Astrocyte (in vitro differentiated cells and primary cell): ENCODE results near the gene TTC31.

ENCODE experiments used
- EZH2 ChIP-seq: IDR thresholded peaks from 2 replicates; pipeline ENCODE4 v1.6.1; 2012; ENCODE audit warnings: mild to moderate bottlenecking, low read length, inconsistent platforms; ENCODE audit not compliant: insufficient read depth
- TF ChIP-seq, protein P1 (sequence below): IDR thresholded peaks from 2 replicates; pipeline ENCODE4 v1.5.1; 2011; ENCODE audit warnings: low read depth, mild to moderate bottlenecking, inconsistent platforms, low read length, moderate library complexity; ENCODE audit not compliant: insufficient read depth

DNA sequence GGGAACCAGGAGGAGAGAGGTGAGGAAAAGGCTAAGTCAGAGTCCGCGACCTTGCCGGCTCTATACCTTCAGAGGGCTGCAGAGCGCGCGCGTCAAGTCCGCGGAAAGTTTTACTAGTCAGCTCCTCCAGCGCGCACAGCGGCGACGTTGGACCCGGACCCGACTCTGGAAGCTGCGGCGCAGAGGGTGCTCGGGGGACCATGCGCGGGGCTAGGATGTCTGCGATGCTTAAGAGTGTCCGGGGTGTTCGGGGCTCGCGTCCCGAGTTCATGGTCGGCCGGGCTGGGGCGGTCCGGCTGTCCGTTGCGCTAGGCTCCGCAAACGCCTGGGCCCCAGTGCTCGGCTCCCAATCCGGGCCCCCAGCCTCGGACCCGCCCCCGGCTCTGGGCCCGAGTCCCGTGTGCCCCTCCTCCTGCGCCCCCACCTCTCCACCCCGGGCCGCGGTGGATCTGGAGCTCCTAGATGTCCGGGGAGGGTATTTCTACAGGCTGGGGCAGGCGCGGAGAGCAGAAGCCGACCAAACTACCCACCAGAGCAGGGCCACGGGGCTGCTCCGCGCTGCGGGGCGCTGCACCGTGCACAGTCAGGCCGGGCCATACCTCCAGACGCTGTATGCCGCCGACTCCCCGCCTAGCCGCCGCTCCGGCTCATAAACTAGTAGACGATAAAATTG, 16.5 kb downstream of the TTC31 start, which contains the start of gene LBX2:
- TF ChIP-seq, protein P1, sequence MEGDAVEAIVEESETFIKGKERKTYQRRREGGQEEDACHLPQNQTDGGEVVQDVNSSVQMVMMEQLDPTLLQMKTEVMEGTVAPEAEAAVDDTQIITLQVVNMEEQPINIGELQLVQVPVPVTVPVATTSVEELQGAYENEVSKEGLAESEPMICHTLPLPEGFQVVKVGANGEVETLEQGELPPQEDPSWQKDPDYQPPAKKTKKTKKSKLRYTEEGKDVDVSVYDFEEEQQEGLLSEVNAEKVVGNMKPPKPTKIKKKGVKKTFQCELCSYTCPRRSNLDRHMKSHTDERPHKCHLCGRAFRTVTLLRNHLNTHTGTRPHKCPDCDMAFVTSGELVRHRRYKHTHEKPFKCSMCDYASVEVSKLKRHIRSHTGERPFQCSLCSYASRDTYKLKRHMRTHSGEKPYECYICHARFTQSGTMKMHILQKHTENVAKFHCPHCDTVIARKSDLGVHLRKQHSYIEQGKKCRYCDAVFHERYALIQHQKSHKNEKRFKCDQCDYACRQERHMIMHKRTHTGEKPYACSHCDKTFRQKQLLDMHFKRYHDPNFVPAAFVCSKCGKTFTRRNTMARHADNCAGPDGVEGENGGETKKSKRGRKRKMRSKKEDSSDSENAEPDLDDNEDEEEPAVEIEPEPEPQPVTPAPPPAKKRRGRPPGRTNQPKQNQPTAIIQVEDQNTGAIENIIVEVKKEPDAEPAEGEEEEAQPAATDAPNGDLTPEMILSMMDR = no peak
- peak; percentile 79 for TF ChIP-seq EZH2
